ENCODE data around the gene ZSWIM4.
"Not testable (repeated sequence)": the region's sequence is repeated elsewhere in the genome, so short reads cannot be mapped to it uniquely, and the experiment has no call there.

ZSWIM4 gene

DNA sequence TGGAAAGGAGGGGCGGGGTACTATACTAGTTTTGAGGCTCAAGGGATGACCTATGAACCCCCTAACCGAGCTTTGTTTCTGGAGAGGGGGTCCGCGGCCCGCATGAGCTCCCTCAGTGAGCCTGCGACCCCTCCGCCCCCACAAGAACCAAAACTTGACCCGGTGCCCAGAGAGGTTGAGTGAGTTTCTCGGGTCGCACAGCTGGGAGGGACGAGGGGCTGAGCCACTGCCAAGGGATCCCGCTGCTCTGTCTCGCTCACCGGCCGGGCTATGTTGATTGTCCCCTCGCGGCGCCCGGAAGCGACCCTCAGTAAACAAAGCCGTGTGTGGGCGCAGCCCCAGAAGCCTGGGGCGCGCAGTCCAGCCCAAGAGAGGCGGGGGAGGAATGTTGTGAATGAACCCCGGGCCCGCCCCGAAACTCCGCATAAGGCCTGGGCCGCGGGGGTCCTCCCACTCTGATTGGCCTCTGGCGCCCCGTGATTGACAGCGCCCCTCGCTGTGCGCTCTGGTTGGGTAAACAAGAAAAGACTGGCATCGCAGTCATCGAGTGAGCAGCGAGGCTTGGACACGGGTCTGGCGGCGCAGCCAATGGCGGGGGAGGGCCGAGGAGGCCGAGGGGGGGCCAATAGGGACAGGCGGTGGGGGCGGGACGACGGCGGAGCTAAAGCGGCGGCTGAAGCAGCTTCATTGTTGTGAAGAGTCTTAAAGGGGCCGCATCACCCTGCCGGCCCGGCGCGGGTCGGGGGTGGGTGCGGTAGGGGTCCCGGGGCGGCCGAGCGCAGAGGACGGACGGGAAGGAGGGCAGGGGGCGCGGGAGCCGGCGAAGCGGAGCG lies at the start of gene ZSWIM4:
TSS of gene ZSWIM4 (plus strand) at position 687 of the 833 bp plus-strand sequence. CDS start 206 bp downstream, outside the sequence.
- DNase-seq (ENCODE audit: low read depth) = peak; percentile 97

- DNase-seq (ENCODE audit: low read depth) = no peak
These were observed 48.2 kb upstream of the ZSWIM4 start for GRCh38 chr19:13747098-13747453.

DNA sequence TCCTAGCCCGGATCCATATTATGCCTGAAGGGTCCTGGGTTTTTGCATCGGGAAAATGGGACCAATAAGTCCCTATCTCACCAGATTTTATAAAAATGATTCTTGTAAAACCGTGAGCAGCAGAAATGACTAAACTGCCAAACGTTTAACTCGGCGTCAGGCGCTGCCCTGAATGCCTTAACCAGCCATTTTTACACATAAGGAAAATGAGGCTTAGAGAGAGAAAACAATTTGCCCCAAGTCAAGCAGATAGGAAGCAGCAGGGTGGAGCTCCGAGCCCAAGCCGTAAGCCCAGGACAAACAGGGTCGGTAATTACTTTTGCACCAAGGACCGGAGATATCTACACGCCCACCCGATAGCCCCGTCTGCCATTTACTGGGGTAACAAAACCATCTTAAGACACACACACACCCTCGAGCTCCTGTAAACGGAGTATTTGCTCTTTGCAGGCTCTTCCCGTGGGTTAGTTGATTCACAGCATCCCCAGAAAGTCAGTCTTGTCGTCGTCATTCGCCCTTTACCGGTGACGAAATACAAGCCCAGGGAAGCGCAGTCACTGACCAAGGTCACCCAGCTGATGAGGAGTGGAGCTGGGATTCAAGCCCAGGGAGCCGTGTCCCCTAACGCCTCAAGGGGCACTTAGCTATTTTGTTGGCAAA lies 46.9 kb upstream of the ZSWIM4 start:
- no peak for DNase-seq (ENCODE audit: low read depth)

DNA sequence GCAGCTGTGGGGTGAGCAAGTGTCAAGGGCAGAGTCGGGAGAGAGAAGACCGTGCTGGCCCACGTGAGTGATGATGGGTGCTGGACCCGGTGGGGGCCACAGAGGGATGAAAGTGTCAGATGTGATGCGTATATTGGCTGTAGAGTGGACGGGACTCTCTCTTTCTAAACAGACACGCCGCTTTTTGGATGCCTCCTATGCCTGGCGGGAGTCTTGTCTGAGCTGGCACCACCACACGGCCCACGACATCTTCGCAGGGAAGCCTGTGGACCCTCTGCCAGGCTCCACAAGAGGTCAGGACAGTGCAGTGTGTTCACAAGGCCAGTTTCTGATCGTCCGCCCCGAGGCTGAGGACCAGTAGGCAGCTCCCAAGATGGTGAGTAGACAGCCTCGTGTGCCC lies 43.8 kb upstream of the ZSWIM4 start:
- DNase-seq (ENCODE audit: low read depth) = no peak

- DNase-seq (ENCODE audit: low read depth) = not testable (repeated sequence)
These were observed 41.6 kb upstream of the ZSWIM4 start for GRCh38 chr19:13753622-13754021.

DNA sequence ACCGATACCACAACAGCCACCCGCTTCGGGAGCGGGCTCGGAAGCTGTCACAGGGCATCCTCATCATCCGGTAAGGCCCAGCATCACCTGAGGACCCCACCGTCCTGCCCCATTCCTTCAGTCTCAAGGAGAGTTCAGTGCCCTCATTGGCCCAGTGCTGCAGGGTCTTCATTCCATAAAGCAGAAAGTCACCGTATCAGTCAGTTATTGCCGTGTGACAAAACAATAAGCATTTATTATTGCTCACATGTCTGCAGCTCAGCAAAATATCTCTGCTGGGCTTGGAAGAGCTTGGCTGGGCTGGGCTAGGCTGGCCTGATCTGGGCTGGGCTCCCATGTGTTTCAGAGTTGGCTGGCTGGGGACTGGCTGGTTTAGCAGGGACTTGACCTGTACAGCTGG lies 39.0 kb upstream of the ZSWIM4 start:
- no peak for DNase-seq (ENCODE audit: low read depth)

DNA sequence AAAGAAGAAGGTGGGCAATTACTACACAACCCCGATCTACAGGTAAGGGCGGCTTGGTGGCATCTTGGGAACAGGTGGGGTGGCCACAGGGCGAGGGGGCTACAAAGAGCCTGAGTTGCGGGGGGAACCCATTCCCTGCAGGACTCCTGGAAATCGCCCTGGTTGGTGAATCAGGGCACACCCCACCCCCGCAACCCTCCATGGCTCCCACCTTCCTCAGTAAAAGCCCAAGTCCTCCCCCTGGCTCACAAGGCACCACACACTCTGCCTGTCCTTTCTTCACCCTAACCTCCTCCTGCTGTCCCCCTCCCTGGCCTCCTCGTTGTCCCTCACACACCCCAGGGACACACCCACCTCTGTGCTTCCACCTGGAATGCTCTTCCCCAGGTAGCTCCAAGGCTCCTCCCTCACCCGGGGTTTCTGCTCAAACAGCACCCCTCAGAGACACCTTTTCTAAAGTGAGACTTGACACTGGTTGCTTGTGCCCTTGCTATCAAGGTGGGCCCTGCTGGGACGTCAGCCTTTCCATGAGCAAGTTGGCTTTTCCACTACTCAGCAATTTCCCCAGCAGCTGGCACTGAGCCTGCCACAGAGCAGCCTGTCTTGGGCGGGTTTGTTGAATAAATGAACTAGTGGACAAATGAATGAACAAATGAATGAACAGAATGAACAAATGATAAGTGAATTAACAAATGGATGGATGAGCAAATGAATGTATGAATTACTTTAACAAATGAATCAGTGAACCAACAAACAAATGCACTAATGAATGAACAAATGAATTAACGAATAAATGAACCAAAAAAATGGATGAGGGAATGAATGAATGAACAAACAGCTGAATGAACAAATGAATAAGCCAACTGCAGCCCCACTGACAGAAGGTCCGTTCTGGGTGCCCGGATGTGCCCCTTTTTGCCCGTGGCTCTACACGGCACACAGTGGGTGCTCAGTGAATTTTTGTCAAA lies 37.2 kb upstream of the ZSWIM4 start:
- no peak for DNase-seq (ENCODE audit: low read depth)

GRCh38 chr19:13758795-13759194 lies 36.4 kb upstream of the ZSWIM4 start:
- DNase-seq (ENCODE audit: low read depth) = no peak

GRCh38 chr19:13761423-13761822 lies 33.8 kb upstream of the ZSWIM4 start:
- DNase-seq (ENCODE audit: low read depth) = no peak

GRCh38 chr19:13762635-13763235 lies 32.5 kb upstream of the ZSWIM4 start:
- DNase-seq (ENCODE audit: low read depth) = no peak

- no peak for DNase-seq (ENCODE audit: low read depth)
These were observed 32.0 kb upstream of the ZSWIM4 start for GRCh38 chr19:13763265-13763664.

DNA sequence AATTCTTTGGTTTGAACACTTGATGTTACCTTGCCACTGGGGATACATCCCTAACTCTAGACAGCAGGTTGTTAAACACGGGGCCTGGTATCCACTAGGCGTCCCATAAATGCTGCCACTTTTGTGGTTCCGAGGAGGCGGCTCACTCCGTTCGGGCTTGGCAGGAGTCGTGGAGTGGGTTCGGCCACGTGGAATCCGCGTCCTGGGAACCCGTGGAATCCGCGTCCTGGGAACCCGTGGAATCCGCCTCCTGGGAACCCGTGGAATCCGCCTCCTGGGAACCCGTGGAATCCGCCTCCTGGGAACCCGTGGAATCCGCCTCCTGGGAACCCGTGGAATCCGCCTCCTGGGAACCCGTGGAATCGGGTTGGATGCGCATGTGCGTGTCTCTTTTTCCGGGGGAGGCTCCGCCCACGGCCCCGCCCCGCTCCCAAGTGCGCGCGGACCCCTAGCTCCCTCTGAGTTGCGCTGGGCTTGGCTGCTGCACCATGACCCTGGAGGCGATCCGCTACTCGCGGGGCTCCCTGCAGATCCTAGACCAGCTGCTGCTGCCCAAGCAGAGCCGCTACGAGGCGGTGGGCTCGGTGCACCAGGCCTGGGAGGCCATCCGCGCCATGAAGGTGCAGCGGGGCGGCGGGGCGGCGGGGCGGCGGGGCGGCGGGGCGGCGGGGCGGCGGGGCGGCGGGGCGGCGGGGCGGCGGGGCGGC lies 31.0 kb upstream of the ZSWIM4 start, which contains the start of gene MRI1:
TSS of gene MRI1 (plus strand) at position 422 of the 707 bp plus-strand sequence. CDS start at position 489, 67 bp downstream.
- peak; percentile 53 for DNase-seq (ENCODE audit: low read depth)

DNA sequence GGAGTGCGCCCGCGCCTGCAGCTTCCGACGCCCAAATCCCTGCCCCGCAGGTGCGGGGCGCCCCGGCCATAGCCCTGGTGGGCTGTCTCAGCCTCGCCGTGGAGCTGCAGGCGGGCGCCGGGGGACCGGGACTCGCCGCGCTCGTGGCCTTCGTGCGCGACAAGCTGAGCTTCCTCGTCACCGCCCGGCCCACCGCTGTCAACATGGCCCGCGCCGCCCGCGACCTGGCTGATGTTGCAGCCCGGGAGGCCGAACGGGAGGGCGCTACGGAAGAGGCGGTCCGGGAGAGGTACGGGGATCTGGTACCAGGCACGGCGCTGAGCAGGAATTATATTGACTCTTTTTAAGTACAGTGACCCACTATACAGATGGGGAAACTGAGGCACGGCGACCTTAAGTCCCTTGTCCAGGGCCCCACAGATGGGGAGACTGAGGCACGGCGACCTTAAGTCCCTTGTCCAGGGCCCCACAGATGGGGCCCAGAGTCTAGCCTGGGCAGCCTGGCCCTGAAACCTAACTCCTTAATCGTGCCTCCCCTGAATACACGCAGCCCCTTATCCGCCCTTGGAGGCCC lies 30.3 kb upstream of the ZSWIM4 start:
- DNase-seq (ENCODE audit: low read depth) = peak; percentile 26

DNA sequence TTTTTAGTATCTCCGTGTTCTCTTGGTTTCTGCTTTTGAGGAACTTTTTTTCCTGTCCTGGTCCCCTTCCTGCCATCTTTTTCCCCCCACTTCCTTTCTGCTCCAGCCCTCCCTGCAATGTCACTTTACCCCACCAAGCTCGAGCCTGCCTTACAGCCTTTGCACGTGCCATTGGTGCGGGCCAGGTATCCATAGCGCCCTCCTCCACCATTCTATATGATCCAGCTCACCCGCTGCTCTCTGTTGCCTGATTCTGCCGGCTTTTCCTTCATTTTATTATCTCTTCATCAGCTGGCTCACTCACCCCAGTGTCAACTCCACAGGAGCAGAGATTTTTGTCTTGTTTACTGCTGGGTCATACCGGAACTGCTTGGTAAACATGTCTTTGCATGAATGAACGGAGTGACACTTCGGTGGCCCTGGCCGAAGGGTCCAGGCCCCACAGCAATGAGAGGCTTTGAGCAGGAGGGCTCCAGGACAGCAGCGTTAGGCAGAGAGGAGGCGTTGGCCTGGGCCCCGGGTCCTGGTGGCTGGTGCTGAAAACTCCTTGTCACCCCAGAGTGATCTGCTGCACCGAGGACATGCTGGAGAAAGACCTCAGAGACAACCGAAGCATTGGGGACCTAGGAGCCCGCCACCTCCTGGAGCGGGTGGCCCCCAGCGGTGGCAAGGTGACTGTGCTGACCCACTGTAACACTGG lies 29.7 kb upstream of the ZSWIM4 start:
- DNase-seq (ENCODE audit: low read depth) = no peak

DNA sequence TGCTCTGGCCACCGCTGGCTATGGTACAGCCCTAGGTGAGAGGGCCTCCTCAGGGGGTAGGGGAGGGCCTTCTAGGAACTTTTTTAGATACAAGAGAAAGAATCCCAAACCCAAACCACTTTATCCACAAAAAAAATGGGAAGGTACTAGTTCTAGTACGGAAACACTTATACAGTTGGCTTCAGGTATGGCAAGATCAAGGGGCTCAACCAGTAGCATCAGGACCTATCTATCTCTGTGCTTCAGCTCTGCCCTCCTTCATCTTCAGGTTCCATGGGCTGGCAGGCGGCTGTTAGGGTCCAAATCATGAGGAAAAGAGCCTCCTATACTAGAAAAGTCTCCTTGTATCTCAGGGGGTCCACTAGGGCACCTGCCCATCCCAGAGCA lies 29.2 kb upstream of the ZSWIM4 start:
- no peak for DNase-seq (ENCODE audit: low read depth)

DNA sequence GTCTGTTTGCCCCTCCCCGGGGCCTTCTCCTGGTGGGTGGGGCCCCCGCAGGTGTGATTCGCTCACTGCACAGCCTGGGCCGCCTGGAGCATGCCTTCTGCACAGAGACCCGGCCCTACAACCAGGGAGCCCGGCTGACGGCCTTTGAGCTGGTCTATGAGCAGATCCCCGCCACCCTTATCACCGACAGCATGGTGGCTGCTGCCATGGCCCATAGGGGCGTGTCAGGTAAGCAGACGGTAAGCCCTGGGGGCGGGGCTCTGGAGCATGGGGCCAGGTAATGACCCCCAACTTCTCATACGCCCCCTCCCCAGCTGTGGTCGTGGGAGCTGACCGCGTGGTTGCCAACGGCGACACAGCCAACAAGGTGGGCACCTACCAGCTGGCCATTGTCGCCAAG lies 26.7 kb upstream of the ZSWIM4 start:
- no peak for DNase-seq (ENCODE audit: low read depth)

- DNase-seq (ENCODE audit: low read depth) = no peak
These were observed 25.1 kb upstream of the ZSWIM4 start for GRCh38 chr19:13770013-13770635.

DNA sequence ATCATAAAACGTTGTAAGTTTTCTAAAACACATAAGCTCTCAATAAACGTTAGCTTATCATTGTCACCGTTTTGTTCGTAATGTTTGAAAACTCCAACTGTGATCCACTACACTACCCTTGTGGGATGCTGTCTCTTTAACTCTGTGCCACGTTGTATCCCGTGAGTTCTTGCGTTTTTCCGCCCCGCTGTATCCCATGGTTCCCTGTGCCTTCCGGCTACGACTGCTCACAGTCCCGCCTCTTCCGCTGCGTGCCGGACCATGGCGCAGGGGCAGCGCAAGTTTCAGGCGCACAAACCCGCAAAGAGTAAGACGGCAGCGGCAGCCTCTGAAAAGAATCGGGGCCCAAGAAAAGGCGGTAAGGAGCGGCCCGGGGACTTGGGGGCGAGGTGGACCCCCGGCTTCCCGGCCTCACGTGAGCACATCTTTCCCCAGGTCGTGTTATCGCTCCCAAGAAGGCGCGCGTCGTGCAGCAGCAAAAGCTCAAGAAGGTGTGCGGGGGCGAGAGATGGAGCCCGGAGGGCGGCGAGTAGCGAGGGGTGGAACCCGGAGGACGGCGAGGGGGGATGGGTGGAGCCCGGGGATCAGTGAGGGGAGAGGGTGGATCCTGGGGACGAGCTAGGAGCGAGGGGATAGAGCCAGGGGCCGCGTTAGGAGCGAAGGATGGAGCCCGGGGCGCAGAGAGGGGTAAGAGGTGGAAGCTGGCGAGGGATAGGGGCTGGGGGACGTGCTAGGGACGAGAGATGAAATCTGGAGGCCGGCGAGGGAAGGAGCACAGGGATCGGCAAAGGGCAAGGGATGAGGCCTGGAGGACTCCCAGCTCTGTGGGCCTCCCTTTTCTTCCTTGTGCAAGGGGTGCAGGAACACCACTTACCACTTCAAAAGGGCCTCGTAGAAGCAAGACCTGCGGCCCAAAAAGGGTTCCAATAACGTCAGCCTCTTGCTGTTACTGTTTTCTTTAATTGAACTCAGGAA lies 20.7 kb upstream of the ZSWIM4 start, which contains the start of gene C19orf53:
TSS of gene C19orf53 (plus strand) at position 240 of the 975 bp plus-strand sequence. CDS start at position 262, 22 bp downstream.
- peak; percentile 75 for DNase-seq (ENCODE audit: low read depth)

All from CMK (cell line).